Esophagus muscularis mucosa (tissue), 4 donors: ENCODE data around the gene BLOC1S6.

ENCODE experiments used
- EP300 ChIP-seq: sonication (generic); formaldehyde crosslinking; IDR thresholded peaks from one replicate; pipeline ENCODE4 v1.6.1; 2017; ENCODE audit warnings: antibody characterized with exemption
- POLR2A ChIP-seq: fragments of 450-650 bp; IDR thresholded peaks from one replicate; pipeline ENCODE4 v1.6.1; 2017; ENCODE audit warnings: antibody characterized with exemption, moderate library complexity, mild to moderate bottlenecking, low read depth
- TF ChIP-seq, protein P1 (sequence below), 3 experiments: fragments of 200-600 bp in 2 of 3; fragments of 450-650 bp in 1 of 3; sonication (generic) in 2 of 3; IDR thresholded peaks; one replicate each; pipeline ENCODE4 v1.5.1; 2017 to 2019; ENCODE audit warnings: antibody characterized with exemption in 3 of 3, mild to moderate bottlenecking in 2 of 3, moderate library complexity in 1 of 3

DNA sequence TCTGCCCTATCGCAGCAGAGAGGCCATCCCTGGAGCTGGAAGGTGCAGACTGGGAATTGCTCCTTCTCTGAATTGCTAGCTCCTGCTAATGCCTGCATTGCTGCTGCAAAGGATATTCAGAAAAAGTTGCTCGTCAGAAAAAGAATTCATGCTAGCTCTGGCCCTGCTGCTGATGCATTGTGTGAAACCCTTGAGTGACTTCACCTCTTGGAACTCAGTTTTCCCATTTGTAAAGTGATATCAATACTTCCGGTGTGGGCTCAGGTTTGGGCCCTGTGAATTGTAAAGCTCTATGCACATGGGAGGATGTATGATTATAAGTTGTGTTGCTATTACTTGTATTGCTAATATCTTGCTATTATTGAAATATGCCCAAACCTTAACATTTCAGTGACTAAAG lies 59.0 kb downstream of the BLOC1S6 start:
- TF ChIP-seq, protein P1, sequence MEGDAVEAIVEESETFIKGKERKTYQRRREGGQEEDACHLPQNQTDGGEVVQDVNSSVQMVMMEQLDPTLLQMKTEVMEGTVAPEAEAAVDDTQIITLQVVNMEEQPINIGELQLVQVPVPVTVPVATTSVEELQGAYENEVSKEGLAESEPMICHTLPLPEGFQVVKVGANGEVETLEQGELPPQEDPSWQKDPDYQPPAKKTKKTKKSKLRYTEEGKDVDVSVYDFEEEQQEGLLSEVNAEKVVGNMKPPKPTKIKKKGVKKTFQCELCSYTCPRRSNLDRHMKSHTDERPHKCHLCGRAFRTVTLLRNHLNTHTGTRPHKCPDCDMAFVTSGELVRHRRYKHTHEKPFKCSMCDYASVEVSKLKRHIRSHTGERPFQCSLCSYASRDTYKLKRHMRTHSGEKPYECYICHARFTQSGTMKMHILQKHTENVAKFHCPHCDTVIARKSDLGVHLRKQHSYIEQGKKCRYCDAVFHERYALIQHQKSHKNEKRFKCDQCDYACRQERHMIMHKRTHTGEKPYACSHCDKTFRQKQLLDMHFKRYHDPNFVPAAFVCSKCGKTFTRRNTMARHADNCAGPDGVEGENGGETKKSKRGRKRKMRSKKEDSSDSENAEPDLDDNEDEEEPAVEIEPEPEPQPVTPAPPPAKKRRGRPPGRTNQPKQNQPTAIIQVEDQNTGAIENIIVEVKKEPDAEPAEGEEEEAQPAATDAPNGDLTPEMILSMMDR (IDR thresholded peaks at IDR 0.05), result no peak
- TF ChIP-seq EP300 (no peak), POLR2A (no peak)
